Spleen (tissue), 7 donors: ENCODE measurements around the gene KRT85.

Experiments used
- POLR2AphosphoS5 ChIP-seq, 3 donors: sonication (generic); formaldehyde crosslinking; IDR thresholded peaks; one replicate each; pipeline ENCODE4 v1.5.1; 2017; ENCODE audit warnings: antibody characterized with exemption in 3 of 3
- TF ChIP-seq, protein P1 (sequence below), 11 experiments: fragments of 200-600 bp in 7 of 11; fragments of 450-650 bp in 4 of 11; sonication (generic) in 4 of 11; IDR thresholded peaks in 8 of 11; conservative IDR thresholded peaks in 3 of 11; 1 replicate in 7 of 11; 2 replicates in 4 of 11; pipeline versions ENCODE4 v1.4.0 to v1.8.0; 2016 to 2021; ENCODE audit warnings: antibody characterized with exemption in 11 of 11, inconsistent platforms in 4 of 11, mild to moderate bottlenecking in 1 of 11
- donor health status: DM: no; HTN: no; CAD: no; lungs with moderate emphysema.
- donor health status: DM: no; HTN: no; CAD: no.
- donor health status: DM: no; HTN: no; CAD: no.

DNA sequence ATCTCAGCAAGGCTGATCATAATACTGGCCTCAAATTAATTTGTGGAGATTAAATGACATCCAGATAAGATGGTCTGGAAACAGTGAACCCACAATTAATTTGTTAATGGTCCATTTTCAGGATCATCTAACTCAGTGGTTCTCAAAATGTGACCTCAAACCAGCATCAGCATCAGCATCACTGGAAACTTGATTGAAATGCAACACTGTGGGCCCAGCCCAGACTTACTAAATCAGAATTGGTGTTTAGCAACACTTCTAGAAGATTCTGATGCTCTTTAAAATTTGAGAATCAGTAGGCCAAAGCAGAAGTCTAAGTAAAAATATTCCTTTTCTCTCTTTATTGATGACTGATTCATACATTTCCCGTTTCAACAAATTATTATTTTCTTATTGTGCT lies 49.5 kb upstream of the KRT85 start:
- TF ChIP-seq, protein P1, sequence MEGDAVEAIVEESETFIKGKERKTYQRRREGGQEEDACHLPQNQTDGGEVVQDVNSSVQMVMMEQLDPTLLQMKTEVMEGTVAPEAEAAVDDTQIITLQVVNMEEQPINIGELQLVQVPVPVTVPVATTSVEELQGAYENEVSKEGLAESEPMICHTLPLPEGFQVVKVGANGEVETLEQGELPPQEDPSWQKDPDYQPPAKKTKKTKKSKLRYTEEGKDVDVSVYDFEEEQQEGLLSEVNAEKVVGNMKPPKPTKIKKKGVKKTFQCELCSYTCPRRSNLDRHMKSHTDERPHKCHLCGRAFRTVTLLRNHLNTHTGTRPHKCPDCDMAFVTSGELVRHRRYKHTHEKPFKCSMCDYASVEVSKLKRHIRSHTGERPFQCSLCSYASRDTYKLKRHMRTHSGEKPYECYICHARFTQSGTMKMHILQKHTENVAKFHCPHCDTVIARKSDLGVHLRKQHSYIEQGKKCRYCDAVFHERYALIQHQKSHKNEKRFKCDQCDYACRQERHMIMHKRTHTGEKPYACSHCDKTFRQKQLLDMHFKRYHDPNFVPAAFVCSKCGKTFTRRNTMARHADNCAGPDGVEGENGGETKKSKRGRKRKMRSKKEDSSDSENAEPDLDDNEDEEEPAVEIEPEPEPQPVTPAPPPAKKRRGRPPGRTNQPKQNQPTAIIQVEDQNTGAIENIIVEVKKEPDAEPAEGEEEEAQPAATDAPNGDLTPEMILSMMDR (IDR thresholded peaks at IDR 0.05 in 8 of 11, conservative IDR thresholded peaks at IDR 0.05 in 3 of 11): no peak
- TF ChIP-seq POLR2AphosphoS5 (IDR thresholded peaks at IDR 0.05): no peak
